Activated T-cell treated with anti-CD3 and anti-CD28 coated beads for 48 hours (primary cell): ENCODE measurements around the gene GALNT11.
"Not testable (repeated sequence)": the region's sequence is repeated elsewhere in the genome, so short reads cannot be mapped to it uniquely, and the experiment has no call there.

ENCODE experiments used
- DNase-seq: peaks from one replicate; pipeline ENCODE4 v3.0.0-alpha.2; 2020; ENCODE audit warnings: low read depth

GALNT11 gene

DNA sequence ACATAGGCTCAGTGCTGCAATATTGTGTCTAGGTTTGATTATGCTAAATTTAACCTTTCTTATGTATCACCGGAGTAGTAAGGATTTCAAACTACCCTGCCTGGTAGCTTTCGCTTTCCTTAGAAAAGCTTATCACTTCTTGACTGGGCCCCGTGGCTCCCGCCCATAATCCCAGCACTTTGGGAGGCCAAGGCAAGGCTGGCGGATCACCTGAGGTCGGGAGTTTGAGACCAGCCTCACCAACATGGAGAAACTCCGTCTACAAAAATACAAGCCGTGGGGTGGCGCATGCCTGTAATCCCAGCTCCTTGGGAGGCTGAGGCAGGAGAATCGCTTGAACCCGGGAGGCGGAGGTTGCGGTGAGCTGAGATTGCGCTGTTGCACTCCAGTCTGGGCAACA, 49.9 kb downstream of the GALNT11 start:
- DNase-seq: not testable (repeated sequence)

DNA sequence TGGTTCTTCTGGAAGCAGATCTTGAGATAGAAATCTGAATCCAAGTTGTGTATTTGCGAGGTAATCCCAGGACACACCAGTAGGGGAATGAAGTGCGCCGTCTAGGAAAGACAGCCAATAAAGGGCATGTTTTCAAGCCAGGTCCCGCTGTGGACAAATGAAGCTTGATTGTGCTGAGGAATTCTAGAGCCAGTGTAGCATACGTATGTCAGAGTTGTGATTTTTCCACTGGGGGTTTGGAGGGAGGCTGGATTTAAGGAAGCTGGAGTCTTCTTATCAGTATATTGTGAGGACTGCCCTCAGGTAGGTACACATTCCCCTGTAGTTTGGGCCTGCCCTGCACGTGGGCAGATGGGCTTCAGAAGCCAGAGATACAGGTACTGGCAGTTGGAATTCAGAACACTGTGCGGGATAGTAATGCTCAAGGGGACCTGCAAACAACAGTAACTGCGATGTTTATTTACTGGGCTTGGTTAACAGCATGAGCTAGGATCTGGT, 50.9 kb downstream of the GALNT11 start:
- no peak for DNase-seq

DNA sequence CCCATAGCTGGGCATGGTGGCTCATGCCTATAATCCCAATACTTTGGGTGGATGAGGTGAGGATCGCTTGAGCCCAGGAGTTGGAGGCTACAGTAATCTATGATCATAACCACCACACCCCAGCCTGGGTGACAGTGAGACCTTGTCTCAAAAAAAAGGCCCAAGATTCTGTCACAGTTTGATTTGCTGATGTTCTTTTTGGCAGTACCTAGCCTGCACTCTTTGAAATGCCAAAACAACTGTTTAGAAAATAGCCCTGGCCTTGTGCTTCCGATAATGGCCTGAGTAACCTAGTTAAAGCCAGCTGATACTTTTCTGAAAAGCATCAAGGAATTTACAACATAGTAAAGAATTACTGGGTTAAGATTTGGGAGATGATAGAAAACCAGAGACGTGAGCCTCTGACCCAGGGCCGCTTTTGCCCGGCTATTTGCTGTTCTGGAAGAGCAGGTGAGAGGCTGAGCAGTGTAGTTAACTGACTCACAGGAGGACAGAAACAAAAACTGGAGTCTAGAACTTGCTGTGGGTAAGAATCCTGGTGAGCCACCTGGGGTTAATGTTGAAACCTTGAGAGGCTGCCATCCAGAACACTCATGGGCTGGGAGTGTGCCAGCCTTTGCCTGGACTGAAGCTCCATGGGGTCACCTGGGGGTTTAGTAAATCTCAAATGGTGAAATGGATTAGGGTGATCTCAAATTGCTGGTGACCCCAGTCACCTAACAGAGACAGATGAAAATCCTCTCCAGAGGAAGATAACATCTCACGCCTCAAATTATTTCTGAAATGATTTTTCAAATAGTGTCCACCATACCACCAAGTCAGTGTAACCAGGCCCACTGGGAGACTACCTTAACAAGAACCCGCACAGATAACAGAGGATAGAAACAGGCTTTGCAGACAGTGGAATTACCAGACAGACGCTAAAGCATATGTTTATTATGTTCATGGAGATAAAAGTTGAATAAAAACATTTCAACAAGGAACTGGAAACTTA, 51.8 kb downstream of the GALNT11 start:
- no peak for DNase-seq

DNA sequence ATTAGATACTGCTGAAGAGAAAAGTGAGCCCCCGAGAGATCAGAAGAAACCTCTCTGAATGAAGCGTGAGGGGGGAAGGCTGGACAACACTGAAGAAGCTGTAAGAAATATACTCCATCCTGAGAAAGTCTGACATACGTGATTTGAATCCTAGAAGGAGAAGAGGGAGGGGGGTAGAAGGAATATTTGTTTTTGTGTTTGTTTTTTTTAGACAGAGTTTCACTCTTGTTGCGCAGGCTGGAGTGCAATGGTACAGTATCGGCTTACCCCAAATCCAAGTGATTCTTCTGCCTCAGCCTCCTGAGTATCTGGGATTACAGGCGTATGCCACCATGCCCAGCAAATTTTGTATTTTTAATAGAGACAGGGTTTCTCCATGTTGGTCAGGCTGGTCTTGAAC, 52.6 kb downstream of the GALNT11 start:
- DNase-seq: no peak

DNA sequence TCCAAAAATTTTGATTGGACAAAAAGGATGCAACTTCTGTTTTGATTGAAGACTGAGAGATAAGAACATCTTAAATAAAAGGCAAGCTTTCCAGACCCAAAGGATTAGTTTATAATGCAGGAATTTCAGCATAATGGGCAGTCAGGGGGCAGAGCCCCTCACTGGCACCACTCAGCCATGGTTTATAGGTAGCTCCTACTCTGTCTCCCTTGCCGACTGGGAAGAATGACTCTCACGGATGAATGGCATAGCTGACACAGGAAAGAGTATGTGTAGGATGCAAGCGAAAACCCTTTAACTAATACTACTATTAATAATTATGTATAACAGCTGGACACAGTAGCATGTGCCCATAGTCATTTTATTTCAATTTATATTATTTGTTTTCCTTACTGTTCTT, 53.3 kb downstream of the GALNT11 start:
- no peak for DNase-seq

DNA sequence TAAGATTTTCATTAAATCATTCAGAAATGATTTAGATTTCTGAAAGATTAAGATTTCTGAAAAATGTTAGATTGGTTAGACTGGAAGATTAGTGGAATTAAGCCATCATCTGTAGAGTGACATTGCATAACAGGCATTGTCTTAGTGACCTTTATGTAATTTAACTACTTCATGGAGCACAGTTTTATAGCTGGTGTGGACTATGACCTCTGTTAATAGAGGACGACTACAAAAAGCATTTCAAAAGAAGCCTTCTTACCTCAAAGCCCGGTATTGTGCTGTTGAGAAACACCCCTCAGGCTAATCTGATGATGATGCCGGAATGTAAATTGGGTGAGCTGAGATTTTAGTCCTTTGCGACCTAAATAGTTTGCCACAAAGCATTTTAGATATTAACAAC, 55.6 kb downstream of the GALNT11 start:
- DNase-seq: no peak

DNA sequence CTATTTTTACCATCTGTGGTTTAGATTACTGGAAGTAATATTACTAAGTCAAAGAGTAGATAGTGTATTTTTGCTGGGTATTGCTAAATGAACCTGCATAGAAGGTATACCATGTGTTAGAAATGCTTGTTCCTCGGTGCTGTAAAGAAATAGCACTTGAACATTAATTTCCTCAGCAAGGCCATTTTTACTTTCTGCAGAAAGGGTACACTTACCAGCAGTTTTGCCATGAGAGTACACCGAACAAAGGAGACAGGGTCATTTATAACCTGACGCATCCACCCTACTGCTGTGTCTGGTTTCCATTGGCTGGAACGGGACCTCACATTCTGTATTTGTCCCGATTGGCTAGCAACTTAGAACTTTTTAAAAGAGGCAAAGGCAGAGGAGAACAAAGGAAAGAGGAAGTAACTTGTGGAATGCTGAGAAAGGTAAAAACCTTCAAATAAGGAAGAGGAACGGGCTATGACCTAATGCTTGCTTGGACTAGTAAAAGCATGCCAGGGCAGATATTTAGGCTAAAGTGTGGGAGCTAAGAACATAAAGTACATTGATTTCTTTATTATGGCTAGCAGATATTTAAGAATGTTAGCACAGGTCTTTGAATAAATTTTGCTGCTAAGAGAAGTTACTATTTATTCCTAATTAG, 56.7 kb downstream of the GALNT11 start:
- DNase-seq: not testable (repeated sequence)

DNA sequence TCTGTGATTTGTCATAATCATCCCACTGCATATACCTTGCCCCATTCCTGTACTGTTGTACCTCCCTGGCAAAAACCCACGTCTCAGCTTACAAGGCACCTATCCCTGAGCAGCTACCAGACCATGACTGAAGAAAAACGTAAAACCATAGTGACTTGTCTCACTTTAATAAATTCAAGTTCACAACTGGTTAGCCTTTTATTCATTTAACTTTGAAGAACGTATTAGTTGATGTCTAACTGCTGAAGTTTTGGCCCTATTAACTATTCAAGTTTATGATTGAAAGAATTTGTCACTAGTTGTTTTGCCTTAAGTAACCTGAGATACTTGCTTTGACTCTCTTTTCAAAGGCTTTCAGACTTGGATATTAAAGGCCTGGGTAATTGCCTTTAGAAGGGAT, 59.7 kb downstream of the GALNT11 start:
- DNase-seq: no peak

DNA sequence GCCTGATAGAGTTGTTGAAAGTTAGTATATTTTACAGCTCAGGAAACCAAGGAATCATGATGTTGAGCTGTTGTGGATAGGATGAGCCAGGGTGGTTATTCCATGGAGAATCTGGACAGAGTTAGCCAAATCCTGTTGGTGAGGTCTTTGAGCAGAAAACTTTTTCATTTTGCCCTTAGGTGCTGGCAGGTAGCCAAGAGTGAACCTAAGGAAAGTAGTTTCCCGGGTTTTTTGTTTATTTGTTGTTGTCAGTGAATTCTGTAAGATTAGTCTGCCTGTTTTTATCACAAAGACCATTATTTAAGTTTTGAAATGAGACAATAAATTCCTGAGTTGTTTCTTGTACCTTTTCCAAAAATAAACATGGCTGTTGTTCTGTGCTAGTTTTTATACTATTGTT, 61.0 kb downstream of the GALNT11 start:
- DNase-seq: no peak

DNA sequence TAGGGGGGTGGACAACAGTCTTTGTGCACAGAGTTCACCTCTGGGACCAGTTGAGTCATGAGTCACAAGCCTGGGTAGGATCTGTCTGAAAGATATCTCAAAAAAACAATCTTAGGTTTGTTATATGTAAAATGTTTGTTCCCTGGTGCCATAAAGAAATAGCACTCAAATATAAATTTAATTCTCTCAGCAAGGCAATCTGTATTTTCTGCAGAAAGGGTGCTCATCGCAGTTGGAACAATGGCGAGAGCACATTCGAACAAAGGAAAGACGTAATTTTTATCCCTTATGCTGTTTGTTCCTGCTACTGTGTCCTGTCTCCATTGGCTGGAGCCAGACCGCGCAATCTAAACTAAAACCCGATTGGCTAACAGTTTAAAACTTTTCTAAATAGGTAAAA, 63.7 kb downstream of the GALNT11 start:
- no peak for DNase-seq

DNA sequence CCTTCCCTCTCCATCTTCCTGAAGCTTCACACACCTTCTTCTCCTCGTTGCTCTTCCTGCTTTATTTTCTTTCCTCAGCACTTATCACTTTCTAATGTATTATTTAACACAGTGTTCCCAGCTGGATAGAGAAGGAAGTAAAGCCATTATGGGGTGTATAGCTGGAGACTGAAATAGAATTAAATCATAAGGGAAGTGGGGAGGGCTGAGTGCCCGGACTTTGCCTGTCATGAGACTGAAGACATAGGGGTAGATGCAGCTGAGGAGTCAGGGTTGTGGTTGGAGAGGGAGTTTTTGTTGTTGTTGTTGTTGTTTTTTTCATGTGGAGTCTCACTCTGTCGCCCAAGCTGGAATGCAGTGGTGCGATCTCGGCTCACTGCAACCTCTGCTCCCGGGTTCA, 65.3 kb downstream of the GALNT11 start:
- DNase-seq: no peak

DNA sequence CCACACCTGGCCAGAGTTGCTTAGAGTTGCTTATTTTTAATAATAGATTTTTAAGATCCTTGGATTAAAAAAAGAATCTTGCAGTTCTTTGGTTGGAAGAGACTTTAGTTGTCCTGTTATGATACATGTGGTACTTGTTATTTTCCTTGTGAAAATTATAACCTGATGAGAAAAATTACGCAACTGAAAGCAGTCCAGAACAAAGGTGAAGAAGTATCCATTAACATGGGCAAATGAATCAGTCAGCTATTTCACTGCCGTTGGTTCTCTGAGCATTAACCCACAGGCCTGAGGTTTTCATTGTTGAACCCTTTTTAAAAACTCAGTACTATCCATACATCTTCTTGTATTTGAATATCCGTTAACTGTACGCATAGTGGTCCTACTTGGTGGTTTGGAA, 68.2 kb downstream of the GALNT11 start:
- no peak for DNase-seq

DNA sequence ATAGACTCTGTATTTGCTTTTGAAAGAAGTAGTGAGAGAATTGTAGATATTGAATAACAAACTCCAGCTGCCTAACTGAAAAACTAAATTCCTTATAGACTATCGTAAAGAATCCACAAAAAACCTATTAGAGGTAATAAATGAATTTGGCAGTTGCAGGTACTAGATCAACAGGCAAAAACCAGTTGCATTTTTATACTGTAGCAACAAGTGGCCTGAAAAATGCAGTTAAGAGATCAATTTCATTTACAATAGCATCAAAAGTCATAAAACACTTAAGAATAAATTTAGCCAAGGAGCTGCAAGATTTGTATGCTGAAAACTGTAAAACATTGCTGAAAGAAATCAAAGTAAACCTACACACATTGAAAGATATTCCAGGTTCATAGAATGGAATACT, 70.3 kb downstream of the GALNT11 start:
- DNase-seq: no peak

DNA sequence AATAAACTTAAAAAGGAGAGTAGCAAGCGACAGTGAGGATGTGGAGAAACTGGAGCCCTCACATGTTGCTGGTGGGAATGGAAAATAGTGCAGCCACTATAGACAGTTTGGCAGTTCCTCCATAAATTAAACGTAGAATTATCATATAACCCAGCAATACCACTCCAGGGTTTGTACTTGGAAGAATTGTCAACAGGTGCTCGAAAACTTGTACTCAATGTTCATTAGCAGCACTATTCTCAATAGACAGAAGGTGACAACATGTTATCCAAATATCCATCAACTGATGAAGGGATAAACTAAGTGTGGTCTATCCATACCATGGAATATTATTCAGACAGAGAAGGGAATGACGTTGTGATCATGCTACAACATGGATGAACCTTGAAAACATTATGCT, 71.9 kb downstream of the GALNT11 start:
- DNase-seq: no peak

DNA sequence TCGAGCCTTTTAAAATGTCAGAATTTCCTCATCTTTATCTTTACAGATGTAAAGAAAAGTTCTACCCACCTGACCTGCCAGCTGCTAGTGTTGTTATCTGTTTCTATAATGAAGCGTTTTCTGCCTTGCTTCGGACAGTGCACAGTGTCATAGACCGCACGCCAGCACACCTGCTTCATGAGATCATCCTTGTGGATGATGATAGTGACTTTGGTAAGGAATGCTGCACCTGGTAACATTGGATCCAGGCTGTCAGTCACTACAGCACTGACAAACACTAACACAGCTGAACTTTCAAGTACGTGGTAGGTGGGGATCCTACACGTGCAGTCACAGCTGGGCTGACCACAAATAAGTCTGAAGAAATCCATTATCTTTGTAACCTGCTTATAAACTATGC, 77.6 kb downstream of the GALNT11 start:
- DNase-seq: no peak

DNA sequence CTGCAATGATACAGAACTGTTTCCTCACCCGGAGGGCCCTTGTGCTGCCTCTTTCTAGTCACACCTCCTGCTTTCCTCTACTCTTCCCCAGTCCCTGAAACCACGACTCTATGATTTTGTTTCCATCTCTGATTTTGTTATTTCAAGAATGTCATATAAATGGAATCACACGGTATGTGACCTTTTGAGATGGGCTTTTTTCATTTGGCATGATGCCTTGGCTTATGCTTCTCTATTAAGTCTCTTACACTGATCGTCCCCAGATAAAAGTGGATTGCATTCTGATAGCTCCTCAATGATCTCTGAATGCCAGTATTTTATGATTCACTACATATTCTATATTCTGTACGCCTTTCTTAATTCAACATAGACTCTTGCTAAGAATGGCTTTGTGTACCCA, 78.2 kb downstream of the GALNT11 start:
- DNase-seq: no peak

DNA sequence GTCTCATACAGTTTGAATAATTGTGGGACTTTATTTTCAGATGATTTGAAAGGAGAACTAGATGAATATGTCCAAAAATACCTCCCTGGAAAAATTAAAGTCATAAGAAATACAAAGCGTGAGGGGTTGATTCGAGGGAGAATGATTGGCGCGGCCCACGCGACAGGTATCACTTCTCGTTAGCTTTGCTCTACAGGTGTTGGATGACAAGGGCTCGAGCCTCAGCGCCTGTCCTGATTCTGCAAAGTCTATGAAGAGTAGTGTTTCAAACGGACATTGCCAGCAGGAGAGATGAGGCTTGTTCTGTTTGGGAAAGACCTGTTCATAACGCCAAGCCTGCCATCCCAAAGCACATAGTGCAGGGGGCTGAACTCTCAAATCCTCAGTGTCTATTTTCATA, 79.7 kb downstream of the GALNT11 start:
- DNase-seq: no peak

DNA sequence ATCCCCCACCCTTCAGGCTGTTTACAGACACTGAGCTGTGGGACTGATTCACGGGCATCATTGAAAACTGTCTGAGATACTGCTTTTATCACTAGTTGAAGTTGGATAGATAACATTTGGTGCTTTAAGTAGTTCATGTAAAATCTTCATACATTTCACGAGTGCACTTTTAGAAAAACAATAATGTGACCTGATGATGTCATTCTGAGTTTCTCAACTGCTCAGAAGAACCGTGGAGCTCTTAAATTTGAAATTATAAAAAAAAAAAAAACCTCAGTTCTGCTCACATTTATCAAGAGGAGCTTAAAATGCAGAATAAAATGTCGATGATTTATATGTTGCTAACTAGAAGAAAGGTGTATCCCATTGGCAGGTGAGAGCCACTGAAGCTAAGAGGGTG, 81.5 kb downstream of the GALNT11 start:
- DNase-seq: no peak

DNA sequence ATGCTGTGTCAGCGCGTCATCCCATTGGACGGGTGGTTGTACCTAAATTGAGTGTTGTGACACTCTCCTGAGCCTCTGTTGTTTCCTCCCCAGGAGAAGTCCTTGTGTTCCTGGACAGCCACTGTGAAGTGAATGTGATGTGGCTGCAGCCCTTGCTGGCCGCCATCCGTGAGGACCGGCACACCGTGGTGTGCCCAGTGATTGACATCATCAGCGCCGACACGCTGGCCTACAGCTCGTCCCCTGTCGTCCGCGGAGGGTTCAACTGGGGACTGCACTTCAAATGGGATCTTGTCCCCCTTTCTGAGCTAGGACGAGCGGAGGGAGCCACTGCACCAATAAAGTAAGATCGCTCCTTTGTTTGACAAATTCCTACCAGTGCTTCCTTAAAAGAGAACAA, 82.5 kb downstream of the GALNT11 start:
- no peak for DNase-seq

DNA sequence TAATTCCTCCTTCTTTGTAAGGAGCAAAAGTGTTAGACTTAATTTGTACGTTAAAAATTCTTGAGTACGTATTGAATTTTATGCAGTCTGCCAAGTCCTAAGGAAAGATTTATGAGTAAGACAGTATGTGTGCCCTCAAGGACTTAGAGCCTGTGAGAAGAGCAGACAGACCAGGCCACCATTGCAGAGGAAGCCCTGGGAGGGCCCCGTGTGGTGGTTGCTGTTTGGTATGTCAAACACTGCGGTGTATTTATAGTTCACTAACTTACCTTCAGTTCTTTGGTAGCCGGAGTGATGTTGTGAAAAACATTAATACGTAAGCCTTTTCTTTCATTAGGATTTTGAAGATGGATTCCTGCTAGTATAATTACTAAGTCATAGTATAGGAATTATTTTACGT, 82.9 kb downstream of the GALNT11 start:
- DNase-seq: no peak

DNA sequence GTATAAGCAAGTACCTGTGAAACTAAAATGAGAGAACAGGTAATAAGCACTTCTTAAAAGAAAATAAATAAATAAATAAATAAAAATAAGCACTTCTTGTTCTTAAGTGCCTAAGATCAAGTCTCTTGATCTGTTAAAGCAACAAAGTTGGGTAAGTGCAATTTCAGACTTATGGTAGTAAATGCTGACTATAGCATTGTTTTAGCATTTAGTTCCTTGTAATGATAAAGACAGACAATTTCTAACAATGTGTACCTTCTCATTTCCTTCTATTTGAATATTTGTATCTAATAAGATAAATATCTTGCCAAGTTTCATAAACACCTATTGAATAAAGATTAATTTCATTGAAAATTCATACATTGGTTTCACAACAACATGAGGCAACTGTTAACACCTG, 87.4 kb downstream of the GALNT11 start:
- DNase-seq: no peak

DNA sequence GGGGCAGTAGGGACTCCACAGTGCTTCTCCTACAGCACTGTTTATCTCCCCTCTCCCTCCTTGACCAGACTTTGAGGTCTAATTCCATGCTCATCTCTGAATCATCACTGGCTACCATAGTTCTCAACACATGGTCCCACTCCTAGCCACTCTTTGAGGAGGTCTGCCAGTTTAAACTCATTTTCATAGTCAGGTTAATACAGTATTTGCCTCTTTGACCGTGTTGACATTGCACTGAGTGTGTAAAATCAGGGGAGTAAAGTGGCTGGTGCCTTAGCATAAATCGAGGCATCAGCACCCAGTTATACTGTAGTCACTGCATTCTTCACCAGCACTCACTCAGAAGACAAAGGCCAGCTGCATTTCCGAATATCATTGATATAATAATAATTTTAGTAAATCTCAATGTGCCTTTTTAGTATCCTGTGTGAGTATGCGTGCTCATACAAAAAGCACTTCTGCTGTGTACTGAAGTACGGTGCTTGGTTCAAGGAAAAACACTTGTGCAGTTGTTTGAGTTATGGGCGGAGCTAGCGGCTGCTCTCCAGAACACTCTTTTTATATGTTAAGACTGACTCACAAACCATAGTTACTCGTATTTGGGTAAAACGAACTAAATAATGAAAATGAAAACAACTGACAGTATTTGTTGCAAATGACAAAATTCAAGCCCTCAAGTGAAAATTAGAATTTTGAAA, 89.7 kb downstream of the GALNT11 start:
- DNase-seq: no peak

DNA sequence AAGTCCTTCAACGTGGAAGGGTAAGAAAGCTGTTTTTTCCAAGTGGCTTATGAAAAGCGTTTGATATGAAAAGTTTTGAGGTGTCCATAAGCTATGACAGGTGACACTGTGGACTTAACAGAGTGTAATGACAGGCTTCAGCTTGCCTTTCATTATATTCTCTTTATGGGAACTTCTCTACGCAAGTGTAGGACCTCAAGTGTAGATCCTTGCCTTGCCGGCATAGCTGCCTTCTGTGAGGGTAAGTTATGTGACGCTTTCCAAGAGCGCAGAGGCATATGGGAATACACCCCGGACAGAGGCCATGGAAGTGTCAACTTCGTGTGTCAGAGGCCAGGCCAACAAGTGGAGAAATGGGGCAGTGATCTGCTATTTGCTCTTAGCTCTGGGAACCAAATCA, 91.9 kb downstream of the GALNT11 start:
- DNase-seq: no peak
